Activated B cell treated with CpG ODN at 0.5 μM for 24 hours (primary cell): ENCODE measurements around the gene MSL1. TPM values are rescaled to one million over a fixed set of nuclear protein-coding genes. Genes with fewer than 3 reads are reported as not detected.

Source experiments
- ATAC-seq: fragments of 200-7000 bp; cut with Tn5 transposase; one replicate; pipeline ENCODE4 v1.10.0; 2021; ENCODE audit warnings: low read depth, mild to moderate bottlenecking, moderate library complexity
- CTCF ChIA-PET: fragments of 350-600 bp; sonication (Branson Sonifier 250); formaldehyde crosslinking; loops from one replicate; lab custom pipeline; 2021; ENCODE audit warnings: antibody characterized with exemption; lab: Charles Lee
- POLR2A ChIA-PET: fragments of 350-600 bp; sonication (Branson Sonifier 250); formaldehyde crosslinking; loops from one replicate; lab custom pipeline; 2021; ENCODE audit warnings: antibody characterized with exemption; lab: Charles Lee
- DNase-seq: peaks from one replicate; pipeline ENCODE4 v3.0.0; 2022
- H3K27ac Mint-ChIP-seq: one replicate; pipeline ENCODE4 v1.8.0; 2020; ENCODE audit warnings: mixed read lengths
- H3K27me3 Mint-ChIP-seq: one replicate; pipeline ENCODE4 v1.8.0; 2021; ENCODE audit warnings: mixed read lengths
- H3K36me3 Mint-ChIP-seq: one replicate; pipeline ENCODE4 v1.8.0; 2021; ENCODE audit warnings: low read depth, mixed read lengths
- H3K4me1 Mint-ChIP-seq: one replicate; pipeline ENCODE4 v1.8.0; 2021; ENCODE audit warnings: mixed read lengths
- H3K4me3 Mint-ChIP-seq: one replicate; pipeline ENCODE4 v1.8.0; 2020; ENCODE audit warnings: mild to moderate bottlenecking, mixed read lengths
- H3K9me3 Mint-ChIP-seq: one replicate; pipeline ENCODE4 v1.8.0; 2020; ENCODE audit warnings: mixed read lengths
- CTCF ChIP-seq: fragments of 200-600 bp; IDR thresholded peaks from one replicate; pipeline ENCODE4 v1.8.0; 2022; ENCODE audit warnings: antibody characterized with exemption, mild to moderate bottlenecking
- intact Hi-C: fragments of 100-400 bp; cut with micrococcal nuclease; formaldehyde crosslinking; loops from one replicate; pipeline ENCODE4 v1.15.1; 2024
- total RNA-seq: library from RNA; stranded (reverse); gene quantifications from 2 replicates; pipeline ENCODE4 v1.2.3, GENCODE V29; 2022

MSL1 gene
- total RNA-seq, 1 donor from 2014 or later: 101 TPM

GRCh38 chr17:40122136-40122998 is 596 bp downstream of the MSL1 start:
- ChIA-PET CTCF (interaction anchor here (0.6 to 3.5 kb wide), 6 partner anchors 10 to 95 kb away, joined by 3 to 48 read pairs (median 4); partner anchors contain the start of genes CASC3 and MED24), POLR2A (interaction anchor here (0.6 to 5.6 kb wide), 18 partner anchors 9 to 195 kb away, joined by 3 to 87 read pairs (median 5); partner anchors contain the start of genes CASC3, LRRC3C, MED24 and NR1D1)
- peak; percentile 62 for DNase-seq
- ATAC-seq: peak; percentile 47
- Mint-ChIP-seq H3K36me3 (peaks cover 24% of the 10 kb centered on the region), H3K9me3 (no peaks in the 10 kb centered on the region), H3K27ac (no peak overlapping the region), H3K4me3 (peak overlapping the region; percentile 82), H3K4me1 (peaks cover 39% of the 10 kb centered on the region), H3K27me3 (no peaks in the 10 kb centered on the region)
- TF ChIP-seq CTCF: no peak
- intact Hi-C loops: loop anchor here (1.0 to 5.0 kb wide), 3 partner anchors 9 to 455 kb away; partner anchors contain the start of genes PNMT and TCAP

GRCh38 chr17:40122999-40123810 is 1.4 kb downstream of the MSL1 start:
- ATAC-seq (peak; percentile 15), DNase-seq (peak; percentile 40)
- TF ChIP-seq CTCF: no peak
- ChIA-PET CTCF (interaction anchor here (0.6 to 3.5 kb wide), 7 partner anchors 9 to 96 kb away, joined by 3 to 48 read pairs (median 5); partner anchors contain the start of gene MED24), POLR2A (interaction anchor here (0.5 to 5.6 kb wide), 17 partner anchors 10 to 143 kb away, joined by 3 to 87 read pairs (median 6); partner anchors contain the start of genes CASC3, MED24, NR1D1 and PSMD3)
- Mint-ChIP-seq H3K9me3 (no peaks in the 10 kb centered on the region), H3K27me3 (no peaks in the 10 kb centered on the region), H3K27ac (peak overlapping the region; percentile 86), H3K4me1 (peaks cover 36% of the 10 kb centered on the region), H3K36me3 (peaks cover 32% of the 10 kb centered on the region), H3K4me3 (peak overlapping the region; percentile 92)
- intact Hi-C loops: loop anchor here (1.0 to 5.0 kb wide), 4 partner anchors 10 to 456 kb away; partner anchors contain the start of genes CASC3, PNMT and TCAP

DNA sequence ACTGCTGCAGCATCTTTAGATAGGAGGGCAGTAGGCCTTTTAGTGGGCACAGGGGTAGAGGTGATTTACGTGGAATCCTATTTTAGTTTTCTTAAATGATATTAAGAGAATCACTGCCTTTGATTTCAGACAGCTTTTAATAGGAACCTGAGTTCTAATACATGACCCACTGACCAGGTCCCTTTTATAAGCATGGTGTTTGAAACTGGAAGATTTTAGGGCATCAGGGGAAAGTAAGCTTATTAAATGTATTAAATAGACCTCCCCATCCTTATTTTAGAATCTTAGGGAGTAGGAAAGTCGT is 2.0 kb downstream of the MSL1 start:
- POLR2A ChIA-PET: interaction anchor here (0.7 to 5.6 kb wide), 13 partner anchors 10 to 143 kb away, joined by 3 to 87 read pairs (median 7); partner anchors contain the start of genes CASC3, NR1D1, PSMD3 and THRA
- Mint-ChIP-seq H3K4me3 (peak overlapping the region; percentile 92), H3K27me3 (no peaks in the 10 kb centered on the region), H3K4me1 (peaks cover 34% of the 10 kb centered on the region), H3K9me3 (no peaks in the 10 kb centered on the region), H3K27ac (peak overlapping the region; percentile 86), H3K36me3 (peaks cover 32% of the 10 kb centered on the region)
- DNase-seq (no peak), ATAC-seq (no peak)
- intact Hi-C loops: loop anchor here (1.0 to 5.0 kb wide), 2 partner anchors 17 to 456 kb away; partner anchors contain the start of genes CASC3, PNMT and TCAP
- CTCF ChIA-PET: interaction anchor here (1.4 to 3.5 kb wide), 5 partner anchors 8 to 70 kb away, joined by 4 to 48 read pairs (median 6); partner anchors contain the start of gene MED24
- TF ChIP-seq CTCF: no peak

DNA sequence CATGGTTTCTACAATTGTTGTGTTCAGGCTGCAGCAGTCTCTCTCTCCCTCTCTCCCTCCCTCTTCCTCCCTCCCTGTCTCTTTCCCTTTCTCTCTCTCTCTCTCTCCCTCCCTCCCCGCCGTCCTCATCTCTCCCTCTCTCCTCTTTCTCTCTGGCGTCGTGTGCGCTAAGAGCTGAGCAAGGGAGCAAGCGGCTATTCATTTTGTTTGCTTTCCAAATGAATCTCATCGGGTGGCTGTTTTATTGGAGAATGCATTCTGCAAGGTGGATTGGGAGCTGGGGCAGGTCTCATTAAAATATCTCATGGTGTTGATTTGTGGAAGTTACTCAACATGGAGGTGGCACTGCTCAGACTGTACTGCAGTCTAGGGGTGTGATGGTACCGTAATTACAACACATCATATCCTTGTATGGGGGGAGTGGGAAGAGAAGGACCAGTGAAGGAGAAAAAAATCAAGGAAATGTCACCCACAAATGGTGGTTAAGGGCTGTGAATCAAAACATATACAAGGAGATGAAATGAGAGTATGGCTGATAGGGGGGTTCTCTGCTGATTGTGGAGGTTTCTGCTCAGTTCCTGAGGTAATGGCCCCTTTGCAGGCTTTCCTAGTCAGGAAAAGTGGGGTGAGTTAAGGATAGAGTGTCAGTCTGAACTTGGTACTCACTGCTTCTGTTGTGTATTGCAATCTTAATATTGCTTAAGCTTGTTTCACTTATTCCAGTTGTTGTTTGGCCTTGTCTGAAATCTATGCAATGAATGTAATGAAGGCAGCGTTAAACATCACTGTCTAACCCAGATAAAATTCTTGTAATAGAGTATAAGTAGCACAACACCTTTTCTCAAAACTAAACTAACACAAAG is 2.7 kb downstream of the MSL1 start:
- DNase-seq: no peak
- intact Hi-C loops: loop anchor here (5.0 kb wide), 1 partner anchor 457 kb away; the partner anchor contains the start of genes PNMT and TCAP
- Mint-ChIP-seq H3K4me3 (peak overlapping the region; percentile 92), H3K27me3 (no peaks in the 10 kb centered on the region), H3K9me3 (no peaks in the 10 kb centered on the region), H3K27ac (peak overlapping the region; percentile 60), H3K36me3 (peaks cover 40% of the 10 kb centered on the region), H3K4me1 (peaks cover 34% of the 10 kb centered on the region)
- no peak for TF ChIP-seq CTCF
- POLR2A ChIA-PET: interaction anchor here (0.7 to 5.6 kb wide), 11 partner anchors 10 to 159 kb away, joined by 3 to 87 read pairs (median 7); partner anchors contain the start of genes CASC3, PSMD3 and THRA
- no peak for ATAC-seq
- CTCF ChIA-PET: interaction anchor here (1.0 to 3.5 kb wide), 5 partner anchors 8 to 49 kb away, joined by 3 to 48 read pairs (median 6); no protein-coding TSS in a partner anchor
